ENCODE measurements around the gene ARHGEF33.

The ARHGEF33 gene

GRCh38 chr2:39007875-39008504 lies 118.3 kb downstream of the ARHGEF33 start:
- H3K4me3 ChIP-seq (ENCODE audit: low read depth, low read length) = no peak overlapping the region

DNA sequence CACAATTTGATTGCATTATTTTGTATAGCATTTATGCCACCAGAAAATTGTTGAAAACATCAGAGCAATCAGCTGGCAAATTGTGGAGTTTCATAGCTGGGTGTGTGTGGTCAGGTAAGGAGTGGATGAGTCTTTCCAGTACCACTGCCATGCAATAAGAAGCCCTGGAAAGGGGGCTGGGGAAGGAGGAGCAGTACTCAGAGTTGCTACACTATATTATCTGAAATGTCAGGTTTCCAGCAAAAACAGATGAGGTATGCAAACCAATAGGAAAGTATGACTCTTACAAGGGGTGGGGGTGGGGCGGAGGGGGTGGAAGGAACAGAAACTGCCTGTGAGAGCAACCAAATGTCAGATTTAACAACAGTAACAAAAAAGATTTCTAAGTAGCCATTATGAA lies 119.0 kb downstream of the ARHGEF33 start:
- H3K4me3 ChIP-seq (ENCODE audit: low read depth, low read length) = no peak overlapping the region

- no peak overlapping the region for H3K4me3 ChIP-seq (ENCODE audit: low read depth, low read length)
Measured at GRCh38 chr2:39013871-39014270, 124.2 kb downstream of the ARHGEF33 start.

GRCh38 chr2:39015424-39015823 lies 125.7 kb downstream of the ARHGEF33 start:
- no peak overlapping the region for H3K4me3 ChIP-seq (ENCODE audit: low read depth, low read length)

DNA sequence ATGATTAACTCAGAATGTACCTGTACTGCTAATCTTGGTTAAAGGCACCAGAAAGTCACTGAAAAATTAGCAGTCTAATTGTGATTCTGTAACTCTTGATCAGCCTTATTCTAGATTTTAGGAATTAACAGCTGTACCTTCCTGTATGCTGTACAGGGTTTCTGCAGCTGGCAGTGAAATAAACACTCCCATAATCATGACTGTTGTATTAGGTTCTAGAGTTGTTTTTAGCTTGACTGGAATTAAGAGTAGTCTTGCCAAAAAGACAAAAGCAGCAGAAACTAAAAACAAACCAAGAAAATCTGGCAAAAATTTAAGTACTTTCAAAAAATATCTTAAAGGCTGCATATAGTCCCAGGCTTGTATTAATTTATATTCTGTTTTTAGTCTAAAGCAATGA lies 127.7 kb downstream of the ARHGEF33 start:
- H3K4me3 ChIP-seq (ENCODE audit: low read depth, low read length) = no peak overlapping the region

- no peak overlapping the region for H3K4me3 ChIP-seq (ENCODE audit: low read depth, low read length)
Measured at GRCh38 chr2:39018638-39019037, 129.0 kb downstream of the ARHGEF33 start.

DNA sequence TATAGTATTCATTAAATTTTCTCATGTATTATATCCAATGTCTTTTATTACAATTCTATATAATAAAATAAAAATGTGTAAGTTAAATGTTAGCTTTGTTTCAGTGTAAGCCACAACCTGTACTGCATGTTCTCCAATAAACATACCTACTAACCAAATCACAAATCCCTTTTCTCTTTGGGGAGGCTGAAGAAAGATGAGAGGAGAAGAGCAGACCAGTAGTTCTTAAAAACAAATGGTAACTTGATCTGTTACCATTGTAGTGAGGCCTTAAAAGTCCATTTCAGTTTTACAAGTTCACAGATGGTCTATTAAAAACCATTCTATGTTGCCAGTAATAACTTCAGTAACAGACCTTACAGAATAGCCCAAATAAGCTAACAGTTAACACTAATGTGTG lies 130.7 kb downstream of the ARHGEF33 start:
- no peak overlapping the region for H3K4me3 ChIP-seq (ENCODE audit: low read depth, low read length)

DNA sequence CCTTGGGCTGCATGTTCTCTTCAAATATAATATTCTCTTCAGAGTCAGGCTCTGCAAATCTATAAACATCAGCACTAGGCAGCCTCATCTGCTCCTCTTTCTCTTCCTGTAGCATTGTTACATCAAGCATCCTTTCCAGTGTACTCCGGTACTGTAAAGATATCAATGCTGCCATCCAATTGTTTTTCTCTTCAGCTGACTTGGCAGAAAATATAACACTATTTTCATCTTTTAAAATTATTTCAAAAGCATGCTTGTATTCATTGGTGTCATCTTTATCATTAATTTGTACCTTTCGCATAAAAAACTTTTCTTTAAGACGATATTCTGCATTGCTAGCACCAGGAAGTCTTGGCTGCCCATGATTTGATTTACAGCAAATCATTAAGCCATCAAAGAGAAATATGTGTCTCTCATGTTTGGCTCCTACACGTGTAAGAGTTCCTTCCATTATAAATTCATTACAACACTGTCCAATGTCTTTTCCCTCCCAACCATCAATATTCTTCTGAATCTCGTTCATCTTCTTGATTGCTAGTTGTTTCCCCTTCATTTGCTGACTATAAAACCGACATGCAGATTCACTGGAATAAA lies 133.1 kb downstream of the ARHGEF33 start:
- no peak overlapping the region for H3K4me3 ChIP-seq (ENCODE audit: low read depth, low read length)

DNA sequence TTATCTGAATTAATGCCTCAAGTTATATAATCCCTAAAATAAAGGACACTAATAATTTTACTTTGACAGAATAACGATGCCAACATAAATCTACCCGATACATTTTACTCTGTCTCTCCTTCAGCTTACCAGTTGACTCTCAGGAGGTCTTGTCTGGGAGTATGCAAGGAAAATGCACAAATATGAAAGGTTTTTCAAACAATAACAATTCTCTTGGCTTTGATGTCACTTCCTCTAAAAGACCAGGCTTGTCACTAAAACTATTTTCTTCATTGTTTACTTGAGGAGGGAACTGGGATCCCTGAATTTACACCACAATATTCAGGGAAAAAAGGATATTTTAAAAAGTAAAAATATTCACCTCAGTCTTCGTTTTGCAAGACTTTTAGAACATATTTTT lies 134.0 kb downstream of the ARHGEF33 start:
- no peak overlapping the region for H3K4me3 ChIP-seq (ENCODE audit: low read depth, low read length)

DNA sequence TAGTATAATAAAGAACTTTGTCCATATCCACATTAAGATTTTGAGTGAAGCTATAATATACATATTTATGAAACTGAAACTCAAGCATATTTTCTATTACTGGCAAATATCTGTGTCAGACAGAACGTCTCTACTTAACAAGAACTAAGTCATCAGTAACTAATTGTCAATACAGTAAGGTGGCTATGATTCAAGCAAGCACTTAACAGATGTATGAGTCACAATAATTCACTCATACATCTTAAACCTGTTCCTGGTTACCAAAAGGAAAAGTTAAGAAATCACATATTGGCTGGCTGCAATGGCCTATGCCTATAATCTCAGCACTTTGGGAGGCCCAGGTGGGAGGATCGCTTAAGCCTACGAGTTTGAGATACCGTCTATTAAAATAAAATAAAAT lies 135.2 kb downstream of the ARHGEF33 start:
- no peak overlapping the region for H3K4me3 ChIP-seq (ENCODE audit: low read depth, low read length)

All from iPS-11a (cell line).